ENCODE data around the gene NRAP. TPM values are rescaled to one million over a fixed set of nuclear protein-coding genes. Genes with fewer than 3 reads are reported as not detected.

The NRAP gene
- total and polyA plus RNA-seq, 2 of the 8 experiments (the other 6 are each of a cell fraction or from before 2014, with no cell fraction given): not detected

GRCh38 chr10:113683300-113683699 is 19.5 kb upstream of the NRAP start:
- ChIA-PET POLR2A (ENCODE audit: partially characterized antibody) (no interaction called here), CTCF (ENCODE audit: partially characterized antibody) (no interaction called here)
- no peaks in the 10 kb centered on the region; a peak in 1 of 8 replicates for H3K36me3 ChIP-seq (ENCODE audit: control insufficient read depth in 2 of 4, insufficient read depth in 4 of 4, low read length in 3 of 4)
- no peak overlapping the region for H3K18ac ChIP-seq (ENCODE audit: extremely low read depth, low read length)
- H3K9ac ChIP-seq (replicated peaks in 1 of 4; ENCODE audit: extremely low read depth in 1 of 4, low read depth in 3 of 4, low read length in 3 of 4): no peak overlapping the region
- WGBS, 2 experiments (ENCODE audit: extremely low coverage in 1 of 2, insufficient coverage in 1 of 2, insufficient read length in 1 of 2, insufficient replicate concordance in 2 of 2, low coverage in 1 of 2, low lambda C conversion rate in 2 of 2, missing lambda C conversion rate in 1 of 2): 96% methylated on average over 2 of the region's 2 CpGs; no CpG with 5 or more reads in 1 of the 2 experiments
- H2AFZ ChIP-seq (ENCODE audit: low read length): no peak overlapping the region
- peaks cover 14% of the 10 kb centered on the region for H3K23me2 ChIP-seq (ENCODE audit: low read depth, low read length)
- no peak overlapping the region for H3K4me3 ChIP-seq (ENCODE audit: extremely low read depth in 1 of 4, insufficient read depth in 2 of 4, low read depth in 3 of 4, low read length in 4 of 4)
- H2BK120ac ChIP-seq (replicated peaks; ENCODE audit: low read depth, low read length): no peak overlapping the region
- H4K8ac ChIP-seq (ENCODE audit: extremely low read depth, insufficient read depth, low read length): no peak overlapping the region
- no peak overlapping the region for H2BK15ac ChIP-seq (ENCODE audit: low read length)
- no peaks in the 10 kb centered on the region for H3K79me1 ChIP-seq (ENCODE audit: low read depth, low read length)
- no peak overlapping the region for H2AK5ac ChIP-seq (ENCODE audit: low read depth, low read length)
- no peak overlapping the region for H3K14ac ChIP-seq (ENCODE audit: insufficient read length)
- no peak overlapping the region for H3K4ac ChIP-seq (replicated peaks; ENCODE audit: insufficient read length, low read depth, low read length)
- H2BK5ac ChIP-seq (ENCODE audit: low read depth, low read length): no peak overlapping the region
- DNase-seq (ENCODE audit: low read depth in 1 of 2, low spot score in 2 of 2): no peak
- peaks cover 0 to 7% of the 10 kb centered on the region in 2 experiments; a peak in 1 of 4 replicates for H3K79me2 ChIP-seq (ENCODE audit: control insufficient read depth in 1 of 2, insufficient read depth in 2 of 2, low read length in 2 of 2)
- H4K91ac ChIP-seq (replicated peaks; ENCODE audit: insufficient read length, low read length): no peak overlapping the region
- H3K23ac ChIP-seq (ENCODE audit: insufficient read length): no peak overlapping the region
- H4K5ac ChIP-seq (ENCODE audit: insufficient read length, low read depth, low read length): no peak overlapping the region
- H3K56ac ChIP-seq (replicated peaks; ENCODE audit: insufficient read length, low read depth, low read length): no peak overlapping the region
- H3K27ac ChIP-seq (ENCODE audit: low read depth, low read length): no peak overlapping the region
- peaks cover 0 to 9% (median 7%) of the 10 kb centered on the region in 4 experiments; a peak in 3 of 7 replicates for H3K27me3 ChIP-seq (replicated peaks in 1 of 4; ENCODE audit: control insufficient read depth in 3 of 4, extremely low read depth in 1 of 4, insufficient read depth in 3 of 4, low read length in 3 of 4)
- no peak overlapping the region for H2BK20ac ChIP-seq (ENCODE audit: low read length)
- no peak overlapping the region for H3K4me2 ChIP-seq (ENCODE audit: insufficient read depth in 1 of 2, low read depth in 2 of 2, low read length in 2 of 2)
- no peak for FAIRE-seq
- H2BK12ac ChIP-seq (ENCODE audit: low read depth, low read length): no peak overlapping the region
- H3K4me1 ChIP-seq (replicated peaks in 1 of 4; ENCODE audit: control insufficient read depth in 3 of 4, insufficient read depth in 4 of 4, low read length in 3 of 4): peaks cover 0 to 5% (median 2%) of the 10 kb centered on the region in 4 experiments; a peak in 2 of 7 replicates
- peaks cover 3 to 4% of the 10 kb centered on the region in 2 experiments; a peak in 3 of 4 replicates for H3K9me3 ChIP-seq (ENCODE audit: insufficient read depth in 2 of 2, low read depth in 1 of 2, low read length in 1 of 2)
- H4K20me1 ChIP-seq (replicated peaks in 1 of 2; ENCODE audit: control insufficient read depth in 1 of 2, insufficient read depth in 2 of 2, low read length in 2 of 2): peaks cover 0 to 6% of the 10 kb centered on the region in 2 experiments
- no peak for TF ChIP-seq SUZ12 (IDR thresholded peaks at IDR 0.05; ENCODE audit: low read length)
- TF ChIP-seq NANOG (IDR thresholded peaks at IDR 0.05; ENCODE audit: insufficient read depth, low read depth, low read length, poor library complexity, severe bottlenecking): no peak
- TF ChIP-seq RNF2 (IDR thresholded peaks at IDR 0.05; ENCODE audit: borderline replicate concordance, low read depth, low read length, missing control alignments, poor library complexity, severe bottlenecking): no peak
- TF ChIP-seq TEAD4 (IDR thresholded peaks at IDR 0.05; ENCODE audit: low read depth, low read length): no peak
- TF ChIP-seq POLR2A (IDR thresholded peaks at IDR 0.05; ENCODE audit: control extremely low read depth in 1 of 2, low read depth in 2 of 2, low read length in 2 of 2): no peak
- TF ChIP-seq JUN (IDR thresholded peaks at IDR 0.05; ENCODE audit: low read depth, low read length): no peak
- no peak for TF ChIP-seq TAF1 (IDR thresholded peaks at IDR 0.05; ENCODE audit: low read depth, low read length)
- no peak for TF ChIP-seq ASH2L (IDR thresholded peaks at IDR 0.05; ENCODE audit: low read length)
- no peak for TF ChIP-seq TAF7 (optimal IDR thresholded peaks at IDR 0.05; ENCODE audit: borderline replicate concordance, low read depth, low read length)
- no peak for TF ChIP-seq TCF12 (IDR thresholded peaks at IDR 0.05; ENCODE audit: low read depth, low read length)
- TF ChIP-seq CBX8 (IDR thresholded peaks at IDR 0.05; ENCODE audit: borderline replicate concordance, low read depth, low read length): no peak
- no peak for TF ChIP-seq SIRT6 (IDR thresholded peaks at IDR 0.05; ENCODE audit: low read length)
